DMS153 treated with DMSO at 0.1 percent for 48 hours (cell line): ENCODE data around the gene ENDOD1.
"Not testable (repeated sequence)": the region's sequence is repeated elsewhere in the genome, so short reads cannot be mapped to it uniquely, and the experiment has no call there.

Experiments
- DNase-seq: peaks from one replicate; lab custom pipeline; 2025; ENCODE audit not compliant: unreplicated experiment; lab: John Stamatoyannopoulos, UW

Gene ENDOD1

DNA sequence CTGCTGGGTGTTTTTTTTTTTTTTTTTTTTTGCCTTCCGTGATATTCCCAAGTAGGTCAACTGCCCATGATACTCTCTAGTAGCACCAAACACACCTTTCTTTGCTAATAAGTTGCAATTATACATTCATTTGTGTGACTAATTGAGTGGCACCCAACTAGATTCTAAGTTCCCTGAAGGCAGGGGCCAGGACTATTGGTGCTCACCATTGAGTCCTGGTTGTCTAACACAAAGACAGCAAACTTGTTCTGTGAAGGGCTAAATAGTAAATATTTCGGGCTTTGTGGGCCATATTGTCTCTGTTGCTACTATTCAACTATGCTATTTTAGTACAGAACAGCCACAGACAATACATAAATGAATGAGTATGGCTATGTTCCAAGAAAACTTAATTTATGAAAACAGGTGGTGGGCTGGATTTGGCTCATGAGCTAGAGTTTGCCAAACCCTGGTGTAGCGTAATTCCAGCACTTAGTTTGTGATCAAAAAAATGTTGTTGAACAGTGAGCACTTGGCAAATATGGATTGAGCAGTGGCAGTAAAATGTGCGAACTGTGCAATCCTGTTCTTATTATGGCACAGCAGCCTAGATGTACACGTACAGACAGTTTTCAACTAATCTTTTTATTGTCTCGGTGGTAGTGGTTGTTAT is 11.3 kb downstream of the ENDOD1 start:
- DNase-seq = no peak

DNA sequence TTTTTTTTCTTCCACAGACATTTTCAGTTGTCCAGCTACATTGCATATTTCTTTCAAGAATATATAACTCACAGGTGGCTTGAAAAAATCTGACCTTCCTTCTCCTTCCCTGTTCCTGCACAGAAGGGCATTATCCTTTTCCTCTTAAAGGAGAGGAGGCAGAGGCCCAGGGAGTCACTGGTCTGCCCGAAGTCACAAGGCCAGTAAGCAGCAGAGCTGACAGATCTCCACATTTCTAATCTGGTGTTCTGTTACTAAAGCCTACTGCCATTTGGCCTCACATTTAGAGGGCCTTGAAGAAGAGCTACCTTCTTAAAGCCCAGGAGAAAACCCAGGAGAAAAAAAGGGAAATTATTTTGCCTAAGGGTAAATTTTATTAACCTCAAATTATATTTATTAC is 12.3 kb downstream of the ENDOD1 start:
- DNase-seq = no peak

DNA sequence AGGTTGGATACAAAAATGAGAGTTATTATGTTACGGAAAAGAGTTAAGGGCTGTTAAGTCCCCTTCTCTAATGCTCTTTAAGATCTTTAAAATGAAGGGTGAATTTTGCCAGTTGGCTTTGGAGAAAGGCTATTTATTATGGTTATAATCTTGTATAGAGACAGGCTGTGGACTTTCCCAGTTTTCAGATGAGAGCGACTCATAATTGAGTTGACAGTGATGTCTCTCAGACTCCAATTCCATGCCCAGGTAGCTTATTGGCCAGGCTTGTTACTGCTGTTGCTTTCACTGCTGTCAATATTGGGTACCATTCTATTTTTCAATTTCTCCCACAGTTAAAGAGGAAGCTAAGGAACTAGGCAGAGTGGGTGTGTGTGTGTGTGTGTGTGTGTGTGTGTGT is 13.1 kb downstream of the ENDOD1 start:
- no peak for DNase-seq

DNA sequence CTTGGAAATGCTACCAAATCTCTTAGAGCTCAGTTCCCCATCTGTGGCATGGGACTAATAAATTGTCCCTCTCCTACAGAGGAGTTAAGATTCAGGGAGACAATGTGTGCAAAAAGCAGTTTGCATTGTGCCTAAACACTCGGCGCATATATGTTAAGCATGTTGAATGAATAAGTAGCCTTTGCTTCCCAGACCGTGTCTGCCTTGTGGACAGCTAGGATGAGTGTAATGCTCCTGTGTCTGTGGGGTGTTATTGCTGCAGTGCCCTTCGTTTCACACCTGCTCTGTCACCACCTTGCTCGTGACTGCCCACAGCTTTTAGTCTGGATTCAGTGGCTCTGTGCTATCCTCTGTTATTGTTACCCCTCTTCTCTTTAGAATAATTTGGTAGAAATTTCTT is 14.1 kb downstream of the ENDOD1 start:
- DNase-seq = no peak

DNA sequence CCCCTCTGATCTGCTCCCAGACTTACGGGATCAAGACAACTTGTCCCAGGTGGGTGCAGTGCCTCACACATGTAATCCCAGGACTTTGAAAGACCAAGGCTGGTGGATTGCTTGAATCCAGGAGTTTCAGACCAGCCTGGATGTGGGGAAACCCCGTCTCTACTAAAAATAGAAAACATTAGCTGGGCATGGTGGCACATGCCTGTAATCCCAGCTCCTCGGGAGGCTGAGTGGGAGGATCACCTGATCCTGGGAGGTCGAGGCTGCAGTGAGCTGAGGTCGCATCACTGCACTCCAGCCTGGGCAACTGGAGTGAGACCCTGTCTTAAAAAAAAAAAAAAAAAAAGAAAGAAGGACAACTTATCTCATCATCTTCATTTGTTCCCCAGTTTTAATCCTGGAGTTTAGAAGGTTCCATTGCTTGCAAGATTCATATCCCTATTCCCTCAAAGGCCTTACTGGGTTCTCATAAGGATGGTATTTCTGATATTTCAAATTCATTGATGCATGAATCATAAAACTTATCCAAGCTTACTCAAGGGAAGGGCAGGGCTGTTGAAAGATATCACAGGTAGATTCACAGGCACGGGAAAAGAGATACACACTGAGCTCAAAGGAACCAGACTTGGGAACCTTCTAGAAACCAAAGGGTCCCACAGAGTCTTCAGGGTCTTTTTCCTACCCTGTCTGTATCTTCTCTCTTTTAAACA is 14.6 kb downstream of the ENDOD1 start:
- DNase-seq = no peak

DNA sequence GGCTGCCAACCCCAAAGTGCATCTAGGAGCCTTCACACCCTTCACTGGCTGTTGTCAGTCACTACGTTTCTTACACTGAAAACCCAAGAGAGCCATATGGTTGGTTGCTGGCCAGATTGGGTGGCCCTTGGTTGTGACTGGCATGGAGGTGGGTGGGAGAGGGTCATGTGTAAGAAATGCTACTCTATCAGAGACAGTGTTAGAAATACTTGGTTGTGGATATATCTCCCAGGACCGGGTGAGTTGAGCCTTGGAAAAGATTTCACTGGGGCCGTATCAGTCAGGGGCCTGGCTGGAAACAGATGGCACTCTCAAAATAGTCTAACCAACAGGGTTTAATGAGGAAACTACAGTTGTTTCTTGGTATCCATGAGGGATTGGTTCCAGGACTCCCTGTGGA is 15.2 kb downstream of the ENDOD1 start:
- DNase-seq = no peak

DNA sequence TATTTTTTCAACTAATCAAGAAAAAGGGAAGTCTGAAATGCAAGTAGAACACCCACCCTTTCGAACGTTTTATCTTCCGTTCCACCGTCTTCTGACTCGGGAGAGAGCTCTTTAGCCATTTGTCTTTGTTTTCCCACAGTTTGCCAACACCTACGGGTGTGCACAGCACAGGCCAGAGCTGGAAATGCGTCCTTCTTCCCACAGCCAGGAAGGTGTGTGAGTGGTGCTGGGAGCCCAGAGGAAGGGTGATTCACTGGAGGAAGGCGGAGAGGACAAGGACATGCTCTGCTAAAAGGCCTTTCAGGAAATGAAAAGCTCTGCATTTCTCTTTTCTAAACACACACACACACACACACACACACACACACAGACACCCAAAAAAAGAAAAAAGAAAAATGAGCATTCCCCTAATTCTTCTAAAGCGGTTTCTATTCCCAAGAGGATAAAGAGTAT is 18.5 kb downstream of the ENDOD1 start:
- no peak for DNase-seq

DNA sequence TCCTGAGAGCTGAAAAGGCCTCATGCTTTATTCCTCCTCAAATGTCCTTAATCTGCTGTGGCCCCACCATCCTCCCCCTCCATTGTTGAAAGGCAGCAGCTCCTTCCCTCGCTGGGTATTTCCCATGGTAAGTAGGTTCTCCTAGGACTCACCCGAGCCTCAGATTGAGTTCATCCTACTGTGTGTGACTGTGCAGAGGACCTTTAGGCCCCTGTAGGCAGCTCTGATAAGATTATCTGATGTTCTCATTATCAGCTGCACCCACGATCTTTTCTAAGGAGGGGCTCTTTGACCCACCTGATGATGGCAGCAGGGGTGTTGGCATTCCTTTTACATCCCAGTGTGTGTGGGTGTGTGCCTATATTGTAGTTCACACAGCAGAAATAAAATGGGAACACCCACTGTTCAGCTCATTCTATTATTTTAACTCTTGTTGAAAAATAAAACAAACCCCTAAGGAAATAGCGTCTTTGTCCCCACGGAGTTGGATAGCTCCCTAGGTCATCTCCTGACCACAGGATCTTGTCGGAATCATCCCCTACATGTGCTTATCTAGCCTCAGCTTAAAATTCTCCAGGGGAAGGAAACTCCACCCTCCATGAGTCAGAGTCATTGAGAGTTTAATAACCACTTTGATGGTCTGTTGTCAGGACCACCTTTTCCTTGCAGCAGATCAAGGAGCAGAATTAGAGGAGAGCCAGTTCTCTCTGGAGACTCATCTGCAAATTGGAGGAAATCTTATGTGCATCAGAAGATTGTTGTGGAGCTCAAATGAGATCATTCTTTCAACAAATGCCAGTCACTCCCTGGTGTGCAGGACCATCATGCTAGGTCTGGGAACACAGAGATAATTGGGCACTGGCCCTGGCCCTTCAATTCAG is 19.3 kb downstream of the ENDOD1 start:
- no peak for DNase-seq

DNA sequence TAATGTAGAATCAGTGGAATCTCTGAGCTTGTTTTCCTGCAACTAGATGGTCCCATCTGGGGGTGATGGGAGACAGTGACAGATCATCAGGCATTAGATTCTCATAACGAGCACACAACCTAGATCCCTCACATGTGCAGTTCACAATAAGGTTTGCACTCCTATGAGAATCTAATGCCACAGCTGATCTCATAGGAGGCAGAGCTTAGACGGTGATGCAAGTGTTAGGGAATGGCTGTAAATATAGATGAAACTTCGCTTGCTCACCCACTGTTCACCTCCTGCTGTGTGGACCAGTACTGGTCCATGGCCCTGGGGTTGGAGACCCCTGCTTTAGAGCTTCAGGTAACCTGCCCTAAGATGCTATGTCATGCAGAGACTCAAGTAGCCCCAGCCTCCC is 21.8 kb downstream of the ENDOD1 start:
- not testable (repeated sequence) for DNase-seq

DNA sequence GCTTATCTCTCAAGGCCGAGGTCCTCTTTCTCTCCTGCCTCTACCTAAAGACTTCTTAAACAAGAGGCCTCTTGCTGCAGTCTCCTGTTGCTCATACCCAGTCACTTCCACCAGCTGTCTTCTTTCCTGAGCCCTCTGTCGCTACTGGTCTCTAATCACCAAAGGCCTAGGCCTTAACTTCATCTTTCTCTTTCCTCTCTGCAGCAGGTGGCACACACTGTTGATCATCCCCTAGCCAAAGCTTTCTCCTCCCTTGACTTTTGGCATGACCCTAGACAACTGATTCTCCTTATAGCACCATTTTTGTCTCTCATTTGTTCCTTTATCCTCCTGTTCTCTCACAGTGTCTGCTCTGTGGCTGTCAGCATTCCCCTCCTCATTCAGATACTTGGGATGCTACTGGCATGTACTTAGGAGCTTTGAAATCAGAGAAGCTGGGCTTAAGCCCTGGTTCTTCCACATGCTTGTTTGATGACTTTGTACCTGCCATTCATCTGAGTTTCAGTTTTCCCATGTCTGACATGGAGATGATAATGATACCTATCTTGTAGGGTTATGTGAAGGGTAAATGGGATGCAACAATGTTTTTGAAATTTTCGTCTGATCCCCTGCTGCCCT is 22.4 kb downstream of the ENDOD1 start:
- DNase-seq = no peak

DNA sequence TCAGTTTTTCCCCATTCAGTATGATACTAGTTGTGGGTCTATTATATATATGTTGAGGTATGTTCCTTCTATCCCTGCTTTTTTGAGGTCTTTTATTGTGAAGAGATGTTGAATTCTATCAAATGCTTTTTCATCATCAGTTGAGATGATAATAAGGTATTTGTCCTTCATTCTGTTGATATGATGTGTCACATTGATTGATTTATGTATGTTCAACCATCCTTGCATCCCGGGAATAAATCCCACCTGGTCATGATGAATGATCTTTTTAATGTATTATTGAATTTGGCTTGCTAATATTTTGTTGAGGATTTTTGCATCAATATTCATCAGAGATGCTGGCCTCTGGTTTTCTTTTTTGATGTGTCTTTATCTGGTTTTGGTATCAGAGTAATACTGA is 26.0 kb downstream of the ENDOD1 start:
- no peak for DNase-seq

DNA sequence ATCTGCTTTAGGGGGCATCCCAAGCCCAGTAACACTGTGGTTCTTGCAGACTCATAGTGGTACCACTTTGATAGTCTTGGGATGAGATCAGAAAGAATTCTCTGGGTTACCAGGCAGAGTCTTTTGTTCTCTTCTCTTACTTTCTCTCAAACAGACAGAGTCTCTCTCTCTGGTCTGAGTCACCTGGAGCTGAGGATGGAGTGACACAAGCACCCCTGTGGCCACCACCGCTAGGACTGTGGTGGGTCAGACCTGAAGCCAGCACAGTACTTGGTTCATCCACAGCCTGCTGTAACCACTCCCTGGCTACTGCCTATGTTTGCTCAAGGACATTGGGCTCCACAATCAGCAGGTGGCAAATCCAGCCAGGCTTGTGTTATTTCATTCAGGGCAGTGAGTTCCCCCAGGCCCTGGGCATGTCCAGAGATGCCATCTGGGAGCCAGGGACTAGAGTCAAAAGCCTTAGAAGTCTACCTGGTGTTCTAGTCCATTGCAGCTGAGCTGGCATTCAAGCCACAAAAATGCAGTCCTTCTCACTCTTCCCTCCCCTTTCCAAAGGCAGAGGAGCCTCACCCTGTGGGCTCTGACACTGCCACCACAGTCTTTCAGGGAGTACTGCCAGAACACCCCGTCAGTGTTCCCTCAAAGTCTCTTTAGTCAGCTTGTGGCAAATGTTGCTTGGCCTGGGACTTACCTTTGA is 29.9 kb downstream of the ENDOD1 start:
- DNase-seq = no peak

DNA sequence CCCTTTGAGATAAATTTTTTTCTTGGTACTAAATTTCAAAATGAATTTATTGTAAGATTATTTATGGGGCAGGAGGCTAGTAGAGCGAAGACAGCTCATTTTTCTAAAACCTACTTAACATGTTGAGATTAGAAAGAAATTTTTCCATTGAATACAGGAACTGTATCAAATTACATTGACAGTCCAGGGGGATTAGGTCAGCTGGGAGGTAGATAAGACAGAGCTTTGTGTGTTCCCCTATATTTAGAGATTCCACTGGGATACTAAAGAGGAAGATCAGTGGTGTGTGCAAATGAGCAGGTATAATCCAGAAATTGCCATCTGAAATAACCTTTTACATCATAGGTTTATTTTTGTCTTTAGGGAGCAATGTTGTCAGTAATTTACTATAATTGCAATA is 32.1 kb downstream of the ENDOD1 start:
- no peak for DNase-seq

DNA sequence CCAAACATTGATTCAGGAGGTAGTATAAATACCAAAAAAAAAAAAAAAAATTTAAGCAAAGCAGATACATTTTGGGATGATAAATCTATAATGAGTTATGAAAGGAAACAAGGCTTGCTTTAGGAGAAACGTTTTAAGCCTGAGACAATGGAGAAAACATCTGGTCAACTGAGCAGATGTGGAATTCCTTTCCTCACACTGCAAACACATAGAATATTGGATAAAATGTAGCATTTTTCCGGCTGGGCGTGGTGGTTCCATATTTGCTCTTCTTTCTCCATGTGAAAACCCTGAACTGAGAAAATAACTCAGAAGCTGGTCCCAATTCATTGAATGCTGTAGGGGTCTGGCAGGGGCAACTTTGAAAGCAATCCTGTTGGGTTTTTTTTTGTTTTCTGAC is 33.9 kb downstream of the ENDOD1 start:
- no peak for DNase-seq

DNA sequence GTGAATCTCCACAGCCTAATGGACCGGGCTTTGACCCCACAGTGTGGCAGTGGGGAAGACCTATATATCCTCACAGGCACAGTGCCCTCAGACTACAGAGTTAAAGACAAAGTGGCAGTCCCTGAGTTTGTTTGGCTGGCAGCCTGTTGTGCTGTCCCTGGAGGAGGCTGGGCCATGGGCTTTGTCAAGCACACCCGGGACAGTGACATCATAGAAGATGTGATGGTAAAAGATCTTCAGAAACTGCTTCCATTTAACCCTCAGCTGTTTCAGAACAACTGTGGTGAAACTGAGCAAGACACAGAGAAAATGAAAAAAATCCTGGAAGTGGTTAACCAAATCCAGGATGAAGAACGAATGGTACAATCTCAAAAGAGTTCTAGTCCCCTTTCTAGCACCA is 39.0 kb downstream of the ENDOD1 start:
- no peak for DNase-seq

DNA sequence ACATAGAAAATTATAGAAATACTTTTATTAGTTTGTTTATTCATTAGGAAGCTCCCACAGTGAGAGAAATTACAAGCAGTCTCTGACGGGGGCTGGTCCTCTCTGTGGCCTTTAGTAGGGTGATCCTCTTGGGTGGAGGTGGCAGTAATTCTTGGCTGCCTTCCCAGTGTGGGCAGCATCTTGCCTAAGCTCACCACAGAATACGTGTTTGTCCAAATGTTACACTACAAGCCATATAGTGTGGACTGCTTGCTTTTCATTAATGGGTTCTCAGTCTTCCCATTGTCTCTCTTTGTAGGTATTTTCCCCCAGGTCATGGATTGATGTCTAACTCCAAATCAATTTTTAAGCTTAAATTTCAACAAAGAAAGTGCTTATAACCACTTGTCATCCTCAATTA is 43.3 kb downstream of the ENDOD1 start:
- peak; percentile 18 for DNase-seq

DNA sequence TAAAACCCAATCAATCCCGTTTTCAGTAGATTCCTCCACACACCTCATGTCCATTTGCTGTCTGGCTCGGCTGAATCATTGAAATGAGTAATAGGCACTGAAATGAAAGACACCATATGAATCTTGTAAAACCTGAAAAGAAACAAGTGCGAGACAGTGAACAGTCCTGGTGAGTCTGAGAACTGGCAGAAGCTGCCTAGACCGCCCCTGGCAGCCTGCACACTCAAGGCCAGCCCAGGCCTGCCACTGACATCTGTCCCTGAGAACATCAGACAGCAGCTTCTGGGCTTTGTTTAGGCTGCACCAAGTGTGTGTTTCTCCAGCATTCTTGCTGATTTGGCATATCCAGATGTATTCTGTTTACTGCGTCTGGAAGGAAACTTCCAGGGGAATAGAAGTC is 44.8 kb downstream of the ENDOD1 start:
- DNase-seq = no peak

DNA sequence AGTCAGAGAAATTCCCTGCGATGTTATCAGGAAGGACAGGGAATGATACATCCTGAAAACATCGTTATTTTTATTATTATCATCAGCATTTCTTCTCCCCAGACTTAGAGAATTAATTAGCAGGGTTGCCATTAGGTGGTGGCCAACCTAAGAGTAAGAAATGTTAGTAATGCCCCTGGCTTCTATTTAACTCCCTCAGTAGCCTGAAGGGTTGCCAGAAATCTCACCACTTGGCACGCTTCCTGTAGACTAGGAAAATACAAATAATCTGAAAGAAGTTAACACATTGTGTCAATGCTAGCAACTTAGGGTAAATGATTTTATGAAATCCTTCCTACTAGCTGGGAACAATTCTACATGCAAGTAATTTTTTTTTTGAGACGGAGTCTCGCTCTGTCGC is 45.5 kb downstream of the ENDOD1 start:
- no peak for DNase-seq

DNA sequence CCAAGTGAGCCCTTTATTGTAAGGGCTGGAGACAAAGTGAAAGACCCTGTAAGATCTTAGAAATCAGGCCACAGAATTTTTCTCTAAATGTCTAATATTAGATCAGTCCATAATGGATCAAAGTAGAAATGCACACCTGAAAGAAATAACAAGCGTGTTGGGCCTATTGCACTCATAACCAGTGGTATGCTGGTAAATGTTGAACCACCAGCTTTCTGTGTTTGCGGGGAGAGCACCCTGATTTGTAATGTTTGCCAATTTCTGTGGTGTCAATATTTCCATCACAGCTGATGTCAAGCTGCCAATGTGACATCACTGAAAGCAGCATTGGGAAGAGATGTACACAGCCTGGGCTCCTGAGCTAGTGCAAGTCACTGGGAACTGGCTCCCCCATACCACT is 46.2 kb downstream of the ENDOD1 start:
- no peak for DNase-seq

DNA sequence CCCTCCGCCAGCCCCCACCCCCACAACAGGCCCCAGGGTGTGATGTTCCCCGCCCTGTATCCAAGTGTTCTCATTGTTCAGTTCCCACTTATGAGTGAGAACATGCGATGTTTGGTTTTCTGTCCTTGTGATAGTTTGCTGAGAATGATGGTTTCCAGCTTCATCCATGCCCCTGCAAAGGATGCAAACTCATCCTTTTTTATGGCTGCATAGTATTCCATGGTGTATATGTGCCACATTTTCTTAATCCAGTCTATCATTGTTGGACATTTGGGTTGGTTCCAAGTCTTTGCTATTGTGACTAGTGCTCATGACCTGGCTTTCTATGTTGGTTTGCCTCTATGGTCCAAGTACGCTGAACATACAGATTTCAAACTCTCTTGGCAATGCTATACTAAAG is 47.1 kb downstream of the ENDOD1 start:
- DNase-seq = not testable (repeated sequence)

DNA sequence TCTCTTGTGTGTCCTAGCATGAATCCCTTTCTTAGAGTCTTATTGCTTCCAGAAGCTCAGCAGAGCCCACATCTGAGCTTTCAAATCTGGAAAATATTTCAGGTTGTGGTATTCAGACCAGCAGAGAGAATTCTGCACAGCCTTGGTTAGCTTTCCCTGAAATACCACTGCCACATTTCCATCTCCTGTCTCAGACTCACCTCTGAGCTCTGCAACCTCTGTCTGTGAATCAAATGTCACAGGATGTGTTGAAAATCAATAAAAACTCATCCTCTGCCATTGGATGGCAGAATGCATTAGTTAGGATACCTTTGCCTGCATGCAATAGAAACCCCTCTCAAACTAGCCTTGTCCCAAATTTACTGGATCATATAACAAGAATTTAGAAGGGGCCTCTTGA is 47.7 kb downstream of the ENDOD1 start:
- no peak for DNase-seq
